Stimulated activated CD4-positive, alpha-beta T cell treated with anti-CD3 and anti-CD28 coated beads, Interleukin-12 subunit alpha, Interleukin-12 subunit beta, amount 100 ng/mL, for 48 hours (primary cell): ENCODE measurements around the gene PFKFB3.
"Not testable (repeated sequence)": the region's sequence is repeated elsewhere in the genome, so short reads cannot be mapped to it uniquely, and the experiment has no call there.

Experiments
- DNase-seq, 3 donors: peaks; one replicate each; pipeline ENCODE4 v3.0.0-alpha.2; 2020; ENCODE audit warnings: low read depth in 2 of 3, low spot score in 1 of 3

PFKFB3 gene

DNA sequence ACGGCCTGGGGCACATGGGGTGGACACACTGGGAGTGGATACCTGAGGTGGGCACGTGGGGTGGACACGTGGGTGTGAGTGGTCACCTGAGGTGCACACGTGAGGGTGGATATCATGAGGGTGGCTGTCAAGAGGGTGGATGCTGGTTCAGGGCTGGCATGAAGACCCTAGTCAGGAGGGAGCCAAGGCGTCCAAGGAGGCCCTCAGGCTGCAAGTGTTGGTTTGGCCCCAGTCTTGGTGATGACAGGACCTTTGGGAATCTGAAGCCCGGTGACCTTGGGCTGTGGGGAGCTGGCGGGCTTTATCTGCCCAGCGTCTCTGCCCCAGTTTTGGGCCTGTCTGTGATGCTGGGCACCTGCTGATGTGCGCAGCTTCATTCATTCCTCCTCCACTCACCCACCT lies 24.9 kb upstream of the PFKFB3 start:
- no peak for DNase-seq

DNA sequence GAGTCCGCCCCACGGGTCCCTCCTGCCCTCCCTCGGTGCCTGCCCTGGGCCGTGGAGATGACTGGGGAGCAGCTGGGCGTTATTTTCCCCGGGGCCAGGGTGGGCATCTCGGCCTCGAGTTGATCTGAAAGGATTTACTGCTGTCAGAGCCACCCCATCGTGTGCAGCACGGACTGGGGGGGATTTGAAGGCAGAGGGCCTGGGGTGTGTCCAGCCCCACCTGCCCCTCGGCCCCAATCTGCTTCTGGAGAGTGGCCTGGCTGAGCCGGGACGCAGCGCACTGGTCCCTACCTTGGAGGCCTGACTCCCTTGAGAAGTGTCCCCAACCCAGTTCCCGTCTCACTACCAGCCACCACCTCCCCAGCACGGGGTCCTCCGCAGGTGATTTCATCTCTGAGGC lies 24.2 kb upstream of the PFKFB3 start:
- DNase-seq, result no peak

DNA sequence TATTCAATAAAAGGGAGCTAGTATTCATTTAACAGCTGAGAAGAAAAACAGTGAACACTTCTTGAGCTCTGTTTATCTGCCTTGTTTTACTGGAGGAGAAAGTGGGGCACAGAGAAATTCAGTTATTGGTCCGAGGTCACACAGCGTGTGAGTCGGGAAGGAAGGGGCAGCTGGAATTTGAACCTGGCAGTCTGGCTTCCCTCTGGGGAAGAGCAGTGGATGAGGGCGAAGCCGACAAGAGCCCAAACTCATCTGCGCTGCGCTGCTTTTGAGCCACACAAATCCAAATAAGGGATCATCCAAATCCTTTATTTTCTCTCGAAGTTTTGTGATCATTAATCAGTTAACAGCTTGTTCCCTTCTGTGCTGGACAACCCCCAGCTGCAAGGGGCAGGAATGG lies 23.7 kb upstream of the PFKFB3 start:
- no peak for DNase-seq

DNA sequence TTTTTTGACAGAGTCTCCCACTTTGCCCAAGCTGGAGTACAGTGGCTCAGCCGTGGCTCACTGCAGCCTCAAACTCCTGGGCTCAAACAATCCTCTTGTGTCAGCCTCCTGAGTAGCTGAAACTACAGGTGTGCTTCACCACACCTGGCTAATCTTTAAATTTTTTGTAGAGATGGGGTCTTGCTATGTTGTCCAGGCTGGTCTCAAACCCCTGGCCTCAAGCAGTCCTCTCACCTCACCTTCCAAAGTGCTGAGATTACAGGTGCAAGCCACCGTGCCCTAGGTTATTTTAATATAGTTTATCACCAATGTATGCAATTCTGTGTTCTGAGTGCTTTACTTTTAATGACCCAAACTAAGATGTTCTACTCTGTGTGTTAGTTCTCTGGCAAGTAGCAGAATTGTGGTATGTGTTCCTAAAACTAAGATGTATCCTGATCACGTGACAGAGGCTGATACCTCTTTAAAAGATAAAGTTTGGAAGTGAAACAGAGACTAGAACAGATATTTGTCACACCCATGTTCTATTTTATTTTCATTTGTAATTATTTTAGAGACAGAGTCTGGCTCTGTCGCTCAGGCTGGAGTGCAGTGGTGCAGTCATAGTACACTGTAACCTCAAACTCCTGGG lies 22.1 kb upstream of the PFKFB3 start:
- no peak for DNase-seq

DNA sequence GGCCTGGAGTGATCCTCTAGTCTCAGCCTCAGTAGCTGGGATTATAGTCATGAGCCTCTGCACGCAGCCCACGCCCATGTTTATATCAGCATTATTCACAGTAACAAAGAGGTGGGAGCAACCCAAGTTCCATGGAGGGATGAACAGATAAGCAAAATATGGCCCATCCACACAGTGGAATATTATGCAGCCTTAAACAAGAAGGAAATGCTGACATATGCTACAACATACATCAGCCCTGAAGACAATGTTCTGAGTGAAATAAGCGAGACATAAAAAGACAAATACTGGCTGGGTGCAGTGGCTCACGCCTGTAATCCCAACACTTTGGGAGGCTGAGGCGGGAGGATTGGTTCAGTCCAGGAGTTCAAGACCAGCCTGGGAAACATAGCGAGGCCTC lies 21.5 kb upstream of the PFKFB3 start:
- no peak for DNase-seq

DNA sequence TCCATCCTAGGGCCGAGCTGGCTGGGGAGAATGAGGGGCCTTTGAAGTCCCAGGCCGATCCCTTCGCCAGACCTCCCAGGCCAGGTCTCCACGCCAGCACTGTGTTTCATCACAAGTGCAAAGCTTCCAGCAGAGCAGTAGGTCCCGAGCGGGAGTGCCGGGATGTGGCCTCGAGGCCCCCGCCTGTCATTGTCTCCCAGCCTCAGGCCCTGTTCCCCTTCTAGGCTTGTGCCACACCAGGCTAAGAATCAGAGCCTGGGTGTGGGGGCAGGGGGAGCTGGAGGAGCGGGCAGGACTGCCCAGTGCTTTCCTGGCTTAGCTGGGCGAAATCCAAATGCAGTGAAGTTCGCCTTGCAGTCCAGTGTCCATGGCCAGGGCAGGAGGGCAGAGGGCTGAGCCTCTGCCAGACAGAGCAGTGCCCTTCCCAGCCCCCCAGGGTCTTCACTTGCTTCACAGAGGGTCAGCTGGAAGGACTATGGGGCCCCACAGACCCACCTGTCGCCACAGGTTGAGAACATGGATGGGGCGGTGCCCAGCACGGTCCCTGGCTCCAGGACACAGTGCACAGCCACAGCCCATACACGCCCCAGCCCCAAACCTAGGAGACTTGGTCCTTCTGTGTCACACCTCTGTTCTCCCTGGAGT lies 20.2 kb upstream of the PFKFB3 start:
- no peak for DNase-seq

DNA sequence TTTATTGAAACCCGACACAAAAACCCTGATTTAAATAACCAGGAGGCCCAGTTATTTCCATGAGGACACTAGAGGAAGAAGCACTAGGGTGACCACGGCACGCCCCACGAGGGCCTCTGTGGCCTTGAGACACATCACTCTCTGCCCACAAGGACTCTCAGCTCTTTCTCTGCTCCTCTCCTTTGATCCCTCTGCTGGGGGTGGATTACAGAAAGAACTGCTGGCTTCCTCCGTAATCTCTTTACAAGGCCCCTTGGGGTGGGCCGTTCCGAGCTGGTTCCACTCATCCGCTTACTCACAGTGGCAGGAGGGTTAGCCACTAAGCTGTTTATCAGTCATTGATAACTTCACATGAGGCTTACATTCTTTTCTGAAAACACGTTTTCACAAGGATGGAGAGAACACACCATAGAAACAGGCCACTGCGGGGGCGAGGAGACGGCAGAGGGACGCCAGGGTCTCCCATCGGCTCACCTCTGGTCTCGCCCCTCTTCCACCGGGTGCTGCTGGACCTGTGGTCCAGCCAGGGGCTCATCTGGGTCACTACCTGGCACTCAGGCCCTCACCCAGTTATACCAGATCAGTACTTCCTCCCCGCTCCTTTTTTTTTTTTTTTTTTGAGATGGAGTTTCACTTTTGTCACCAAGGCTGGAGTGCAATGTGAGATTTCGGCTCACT lies 17.6 kb upstream of the PFKFB3 start:
- DNase-seq, result peak in 1 of 3 donors; percentile 14

DNA sequence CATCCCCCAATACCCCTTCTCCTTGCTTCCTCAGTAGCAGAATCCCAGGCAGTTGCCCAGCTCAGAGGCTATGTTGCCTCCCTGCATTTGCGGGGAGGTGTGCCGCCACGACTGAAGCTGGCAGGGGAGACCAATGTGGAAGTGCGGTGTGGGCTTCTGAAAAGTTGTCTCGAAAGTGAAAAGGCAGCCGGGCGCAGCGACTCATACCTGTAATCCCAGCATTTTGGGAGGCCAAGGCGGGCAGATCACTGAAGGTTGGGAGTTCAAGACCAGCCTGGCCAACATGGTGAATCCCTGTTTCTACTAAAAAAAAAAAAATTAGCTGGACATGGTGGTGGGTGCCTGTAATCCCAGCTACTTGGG lies 15.9 kb upstream of the PFKFB3 start:
- no peak for DNase-seq

DNA sequence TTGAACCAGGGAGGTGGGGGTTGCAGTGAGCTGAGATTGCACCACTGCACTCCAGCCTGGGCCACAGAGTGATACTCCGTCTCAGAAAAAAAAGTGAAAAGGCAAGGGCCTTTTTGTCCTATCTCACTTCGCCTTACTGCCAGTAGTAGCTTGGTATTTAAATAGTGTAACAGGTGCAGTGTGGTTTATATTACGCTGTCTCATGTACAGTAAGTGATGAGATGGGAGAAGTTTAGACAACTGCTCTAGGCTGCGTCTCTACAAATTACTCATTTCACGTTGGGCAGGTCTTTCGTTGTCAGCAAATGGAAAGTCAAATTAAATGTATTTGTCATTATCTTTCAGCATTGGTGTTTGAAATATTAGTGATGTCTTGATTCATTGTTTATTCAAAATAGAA lies 15.5 kb upstream of the PFKFB3 start:
- DNase-seq, result no peak

DNA sequence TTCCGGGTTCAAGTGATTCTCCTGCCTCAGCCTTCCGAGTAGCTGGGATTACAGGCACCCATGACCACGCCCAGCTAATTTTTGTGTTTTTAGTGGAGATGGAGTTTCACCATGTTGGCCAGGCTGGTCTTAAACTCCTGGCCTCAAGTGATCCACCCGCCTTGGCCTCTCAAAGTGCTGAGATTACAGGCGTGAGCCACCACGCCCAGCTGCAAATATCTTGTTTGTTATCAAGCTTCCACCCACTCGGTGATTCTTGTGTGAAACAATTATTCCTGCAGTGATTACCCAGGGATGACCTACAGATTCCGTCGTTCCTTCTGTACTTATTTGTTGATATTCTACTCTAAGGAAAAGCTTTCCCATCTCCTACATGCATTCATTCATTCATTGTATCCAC lies 12.7 kb upstream of the PFKFB3 start:
- DNase-seq, result not testable (repeated sequence)

DNA sequence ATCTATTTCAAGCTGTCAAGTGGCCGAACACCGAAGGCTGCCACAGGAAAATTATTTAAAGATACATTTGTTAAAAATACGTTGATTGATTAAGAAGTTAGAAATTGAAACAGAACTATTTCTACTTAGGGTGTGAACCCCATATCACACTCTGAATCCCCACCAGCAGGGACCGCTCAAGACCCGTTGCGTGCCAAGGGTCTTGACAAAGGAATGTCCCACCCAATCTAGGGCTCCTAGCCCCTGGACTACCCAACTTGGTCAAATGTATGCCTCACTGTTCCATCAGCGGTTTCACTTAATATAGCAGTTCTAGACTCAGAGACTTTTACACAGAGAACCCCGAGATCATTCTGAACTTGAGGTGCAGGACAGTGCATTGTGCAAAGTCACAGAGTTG lies 11.6 kb upstream of the PFKFB3 start:
- no peak for DNase-seq

DNA sequence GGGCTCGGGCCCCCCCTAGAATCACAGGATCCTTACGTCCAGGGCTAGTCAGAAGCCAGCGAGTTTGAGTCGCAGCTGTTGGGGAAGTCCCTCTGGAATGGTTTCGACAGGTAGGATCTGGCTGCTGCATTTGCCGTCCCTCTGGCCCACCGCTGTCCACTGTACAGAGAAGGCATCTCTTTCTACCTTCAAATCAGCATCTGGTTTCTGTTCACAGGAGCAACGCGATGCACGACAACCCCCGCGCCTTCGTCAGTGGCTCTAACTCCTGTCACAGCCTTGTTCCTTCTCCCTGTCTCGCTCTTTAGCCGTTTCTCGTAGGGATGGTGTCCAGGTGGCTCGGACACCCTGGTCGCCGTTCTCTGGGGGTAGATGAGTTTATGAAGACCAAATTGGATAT lies 11.2 kb upstream of the PFKFB3 start:
- no peak for DNase-seq

DNA sequence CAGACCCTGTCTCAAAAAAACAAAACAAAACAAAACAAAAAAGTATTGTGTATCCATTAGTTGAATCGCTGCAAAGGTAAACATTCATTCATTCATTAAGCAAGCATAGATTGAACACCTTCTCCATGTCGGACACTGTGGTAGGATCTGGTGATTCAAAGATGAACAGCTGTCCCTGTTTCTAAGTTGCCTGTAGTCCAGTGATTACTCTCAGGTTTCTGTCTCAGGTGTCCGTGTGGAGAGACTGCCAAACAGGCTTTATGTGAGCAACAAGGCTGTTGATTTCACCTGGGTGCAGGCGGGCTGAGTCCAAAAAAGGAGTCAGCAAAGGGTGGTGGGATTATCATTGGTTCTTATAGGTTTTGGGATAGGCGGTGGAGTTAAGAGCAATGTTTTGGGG lies 9.4 kb upstream of the PFKFB3 start:
- not testable (repeated sequence) for DNase-seq

DNA sequence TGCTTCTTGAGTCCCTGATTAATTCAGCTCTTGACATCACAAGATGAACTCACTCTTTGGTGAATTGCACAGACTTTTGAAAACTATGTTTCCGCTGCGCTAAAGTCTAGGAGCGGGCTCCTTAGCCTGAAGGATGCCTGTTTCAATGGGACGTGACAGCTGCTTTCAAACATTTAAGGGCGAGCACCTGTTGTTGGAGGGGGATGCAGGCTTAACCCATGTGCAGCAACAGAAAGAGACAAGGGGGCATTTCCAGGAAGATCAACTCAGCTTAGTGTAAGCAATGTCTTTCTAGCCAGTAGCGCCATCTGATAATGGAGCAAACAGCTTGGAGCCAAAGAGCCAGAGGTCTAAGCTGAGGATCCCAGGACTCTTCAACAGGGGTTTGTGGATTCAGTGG lies 8.4 kb upstream of the PFKFB3 start:
- no peak for DNase-seq

DNA sequence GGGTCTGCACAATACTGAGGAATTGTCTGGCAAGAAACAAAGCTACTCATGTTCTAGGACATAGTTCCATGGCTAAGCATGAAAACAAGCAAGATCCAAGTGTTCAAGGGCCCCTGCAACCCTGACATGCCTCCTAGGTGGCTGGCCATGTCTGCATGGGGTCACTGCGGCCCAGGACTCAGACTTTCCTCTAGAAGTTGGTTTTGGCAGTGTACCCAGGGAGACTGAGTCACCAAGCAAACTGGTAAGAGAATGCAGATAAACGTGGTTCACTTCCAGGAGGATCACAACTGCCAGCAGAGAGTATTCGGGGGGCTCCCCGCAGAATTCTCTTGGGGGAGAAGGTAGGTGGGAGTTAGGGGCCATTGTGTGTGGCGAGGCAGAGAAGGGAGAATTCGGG lies 7.4 kb upstream of the PFKFB3 start:
- no peak for DNase-seq

DNA sequence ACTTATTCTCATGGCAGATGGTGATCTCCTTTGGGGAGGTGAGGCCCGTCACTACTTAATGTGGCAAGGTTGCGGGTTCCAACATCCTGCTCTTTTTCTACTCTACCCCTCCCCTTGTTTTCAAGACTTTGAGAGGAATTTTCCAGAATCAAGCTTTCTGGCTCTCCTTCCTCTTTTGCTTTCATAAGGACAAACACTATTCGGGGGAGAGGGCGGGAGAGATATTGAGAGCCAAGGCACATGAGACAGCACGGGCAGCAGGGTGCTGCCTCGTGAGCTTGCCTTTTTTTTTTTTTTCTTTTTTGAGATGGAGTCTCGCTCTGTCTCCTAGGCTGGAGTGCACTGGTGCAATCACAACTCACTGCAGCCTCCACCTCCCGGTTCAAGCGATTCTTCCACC lies 6.9 kb upstream of the PFKFB3 start:
- no peak for DNase-seq

DNA sequence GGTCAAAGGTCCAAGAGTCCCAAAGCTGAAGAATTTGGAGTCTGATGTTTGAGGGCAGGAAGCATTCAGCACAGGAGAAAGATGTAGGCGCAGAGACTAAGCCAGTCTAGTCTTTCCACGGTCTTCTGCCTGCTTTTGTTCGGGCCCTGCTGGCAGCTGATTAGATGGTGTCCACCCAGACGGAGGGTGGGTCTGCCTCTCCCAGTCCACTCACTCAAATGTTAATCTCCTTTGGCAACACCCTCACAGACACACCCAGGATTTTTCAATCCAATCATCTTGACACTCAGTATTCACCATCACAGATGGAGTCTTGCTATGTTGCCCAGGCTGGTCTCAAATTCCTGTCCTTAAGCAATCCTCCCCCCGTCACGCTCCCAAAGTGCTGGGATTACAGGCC lies 6.2 kb upstream of the PFKFB3 start:
- DNase-seq, result not testable (repeated sequence)

DNA sequence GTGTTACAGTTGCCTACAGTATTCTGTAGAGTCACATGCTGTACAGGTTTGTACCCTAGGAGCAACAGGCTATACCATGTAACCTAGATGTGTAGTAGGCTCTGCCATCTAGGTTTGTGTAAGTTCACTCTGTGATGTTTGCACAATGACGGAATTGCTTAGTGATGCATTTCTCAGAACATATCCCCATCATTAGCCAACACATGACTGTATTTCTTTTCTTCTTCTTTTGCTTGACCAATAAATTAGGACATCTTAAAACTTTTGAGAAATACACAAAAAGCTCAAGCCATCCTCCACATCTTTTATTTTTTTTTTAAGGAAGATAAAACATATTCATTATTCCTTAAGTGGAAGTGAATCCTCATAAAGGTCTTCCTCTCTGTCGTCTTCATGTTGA lies 5.4 kb upstream of the PFKFB3 start:
- DNase-seq, result no peak

DNA sequence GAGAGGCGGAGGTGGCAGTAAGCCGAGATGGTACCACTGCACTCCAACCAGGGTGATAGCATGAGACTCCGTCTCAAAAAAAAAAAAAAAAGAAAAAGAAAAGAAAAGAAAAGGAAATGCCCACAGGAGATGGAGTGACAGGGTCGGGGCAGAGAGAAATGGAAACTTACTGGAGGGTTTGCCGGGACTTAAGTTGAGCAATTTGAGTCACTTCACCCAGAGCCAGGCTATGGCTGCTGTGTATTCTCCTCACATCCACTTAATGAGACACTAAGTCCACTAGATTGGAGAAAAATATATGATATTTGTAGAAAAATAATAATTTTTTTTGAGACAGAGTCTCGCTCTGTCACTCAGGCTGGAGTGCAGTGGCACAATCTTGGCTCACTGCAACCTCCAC lies 4.6 kb upstream of the PFKFB3 start:
- no peak for DNase-seq

DNA sequence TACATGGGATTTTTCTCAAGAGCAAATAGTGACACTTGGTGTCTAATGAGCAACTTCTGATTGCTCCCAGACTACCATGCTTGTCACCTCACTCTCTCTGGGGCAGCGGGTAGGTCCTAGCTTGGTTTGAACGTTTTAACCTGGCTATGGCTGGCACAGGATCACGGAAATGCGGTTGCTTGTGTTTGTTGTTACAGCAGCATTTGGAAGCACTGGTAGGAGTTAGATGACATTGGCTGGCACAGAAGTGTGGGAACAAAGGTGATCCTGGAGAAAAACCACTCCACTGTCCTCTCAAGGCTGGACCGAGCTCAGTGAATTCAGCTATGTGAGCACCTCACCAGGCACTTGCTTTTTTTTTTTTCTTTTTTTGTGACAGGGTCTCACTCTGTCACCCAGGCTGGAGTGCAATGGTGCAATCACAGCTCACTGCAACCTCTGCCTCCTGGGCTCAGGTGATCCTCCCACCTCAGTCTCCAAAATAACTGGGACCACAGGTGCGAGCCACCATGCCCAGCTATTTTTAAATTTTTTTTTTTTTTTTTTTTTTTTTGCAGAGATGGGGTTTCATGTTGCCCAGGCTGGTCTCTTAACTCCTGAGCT lies 3.5 kb upstream of the PFKFB3 start:
- no peak for DNase-seq

DNA sequence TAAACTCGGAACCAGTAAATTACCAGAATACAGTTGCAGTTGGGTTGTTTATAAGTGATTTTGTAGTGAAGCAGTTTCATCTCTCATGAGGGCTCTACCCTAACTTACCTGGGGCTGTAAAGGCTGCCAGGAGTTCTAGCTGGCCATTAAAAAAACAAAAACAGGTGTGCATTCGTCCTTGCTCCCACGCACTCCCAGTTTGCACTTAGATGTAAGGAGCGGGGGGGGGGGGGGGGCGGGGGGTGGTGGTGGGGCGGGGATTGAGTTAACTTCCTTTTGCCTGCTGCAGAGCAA lies 2.3 kb upstream of the PFKFB3 start:
- DNase-seq, result no peak

DNA sequence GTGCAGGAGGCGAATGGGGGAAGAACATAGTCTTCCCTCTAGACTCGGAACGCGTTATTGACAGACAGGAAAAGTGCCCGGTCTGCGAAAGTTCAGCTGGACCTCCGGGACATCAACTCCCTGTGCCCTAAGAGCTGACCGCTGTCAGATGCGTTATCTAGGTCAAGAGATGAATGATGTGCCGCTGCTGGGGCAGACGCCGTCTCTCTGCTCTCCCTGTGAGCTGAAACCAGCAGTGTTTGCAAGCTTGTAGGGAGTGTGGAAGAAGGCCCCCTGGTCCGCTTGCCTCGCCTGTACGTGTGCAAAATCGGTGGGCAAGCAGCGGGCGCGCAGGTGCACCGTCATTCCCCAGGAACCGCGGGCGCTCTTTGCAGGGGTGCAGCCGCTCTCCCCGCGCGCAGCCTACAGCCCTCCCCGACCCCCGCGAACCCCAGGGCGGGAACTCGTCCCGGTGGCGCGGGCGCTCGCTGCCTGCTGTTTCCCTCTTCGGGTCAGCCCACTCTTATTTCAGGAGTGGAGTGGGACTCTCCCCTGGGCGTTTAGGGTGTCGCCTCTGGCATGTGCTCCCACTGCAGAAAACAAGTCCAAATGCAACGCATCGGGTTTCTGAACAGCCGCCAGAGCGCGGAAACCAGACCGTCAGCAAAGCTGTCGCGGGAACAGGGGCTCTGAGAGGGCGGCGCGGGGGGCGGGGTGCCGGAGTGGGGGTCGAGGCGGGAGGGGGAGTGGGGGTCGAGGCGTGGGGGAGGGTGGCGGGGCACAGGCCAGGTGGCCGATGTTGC lies 1.8 kb upstream of the PFKFB3 start:
- DNase-seq, result peak in 2 of 3 donors; percentile 8 to 21
